NCI-H774 (cell line): ENCODE data around the gene LRMDA.
A peak's percentile ranks its signal among the peaks of the same experiment; 100 is the strongest.
"Not testable (repeated sequence)": the region's sequence is repeated elsewhere in the genome, so short reads cannot be mapped to it uniquely, and the experiment has no call there.

Experiments used
- DNase-seq: peaks from one replicate; lab custom pipeline; 2025; lab: John Stamatoyannopoulos, UW

Gene LRMDA

DNA sequence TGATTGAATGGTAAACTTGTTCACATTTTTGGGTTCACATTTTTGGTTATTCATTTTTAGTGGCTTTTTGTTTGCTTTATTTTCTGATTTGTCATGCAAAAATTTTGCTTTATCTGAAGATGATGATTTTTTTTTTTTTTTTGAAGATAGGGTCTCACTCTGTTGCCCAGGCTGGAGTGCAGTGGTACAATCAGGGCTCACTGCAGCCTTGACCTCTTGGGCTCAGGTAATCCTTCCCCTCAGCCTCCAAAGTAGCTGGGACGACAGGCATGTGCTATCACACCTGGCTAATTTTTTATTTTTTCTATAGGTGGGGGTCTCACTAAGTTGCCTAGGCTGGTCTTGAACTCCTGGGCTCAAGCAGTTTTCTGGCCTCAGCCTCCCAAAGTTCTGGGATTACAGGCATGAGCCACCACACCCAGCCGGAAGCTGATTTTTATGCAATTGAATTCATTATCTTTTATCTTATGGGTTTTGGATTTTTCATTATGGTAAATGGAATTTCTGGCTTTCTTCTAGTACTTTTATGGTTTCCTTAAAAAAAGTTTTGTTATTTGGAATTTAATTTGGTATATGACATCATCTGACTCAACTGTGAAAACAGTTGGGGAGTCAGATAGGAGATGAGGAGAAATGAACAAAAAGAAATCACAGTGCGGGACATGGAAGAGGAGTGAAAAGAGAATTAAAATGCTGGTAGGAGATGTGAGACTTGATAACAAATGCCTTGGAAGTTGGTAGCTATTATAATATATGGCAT, 158.7 kb downstream of the LRMDA start:
- DNase-seq: no peak

DNA sequence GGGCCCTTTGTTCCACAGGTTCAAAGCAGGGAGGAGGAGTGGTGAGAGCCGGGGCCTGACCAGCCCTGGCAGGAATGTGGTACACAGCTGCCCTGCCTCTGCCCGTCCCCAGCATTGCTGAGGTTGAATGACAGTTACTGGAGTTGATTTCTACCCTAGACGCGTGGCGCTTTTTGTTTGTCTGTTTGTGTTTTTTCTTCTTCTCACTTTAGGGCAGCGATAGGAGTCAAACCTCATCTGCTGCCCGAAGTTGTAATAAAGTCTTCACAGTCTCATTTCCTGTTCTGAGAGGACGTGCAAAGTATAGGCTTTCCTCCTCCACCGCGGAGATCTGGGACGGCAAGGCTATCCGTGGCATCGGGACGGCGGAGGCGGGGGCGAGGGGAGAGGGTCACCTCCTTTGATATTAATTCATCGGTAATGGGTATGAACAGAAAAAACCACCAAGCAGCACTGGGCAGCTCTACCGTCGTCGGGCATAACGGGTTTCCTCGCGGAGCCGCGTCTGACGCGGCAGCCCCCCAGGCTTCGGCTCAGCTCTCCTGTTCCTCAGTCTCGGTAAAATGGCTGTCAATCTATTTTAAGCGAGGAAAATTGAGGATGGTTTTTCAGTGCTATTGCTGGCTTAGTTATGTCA, 160.8 kb downstream of the LRMDA start:
- no peak for DNase-seq

DNA sequence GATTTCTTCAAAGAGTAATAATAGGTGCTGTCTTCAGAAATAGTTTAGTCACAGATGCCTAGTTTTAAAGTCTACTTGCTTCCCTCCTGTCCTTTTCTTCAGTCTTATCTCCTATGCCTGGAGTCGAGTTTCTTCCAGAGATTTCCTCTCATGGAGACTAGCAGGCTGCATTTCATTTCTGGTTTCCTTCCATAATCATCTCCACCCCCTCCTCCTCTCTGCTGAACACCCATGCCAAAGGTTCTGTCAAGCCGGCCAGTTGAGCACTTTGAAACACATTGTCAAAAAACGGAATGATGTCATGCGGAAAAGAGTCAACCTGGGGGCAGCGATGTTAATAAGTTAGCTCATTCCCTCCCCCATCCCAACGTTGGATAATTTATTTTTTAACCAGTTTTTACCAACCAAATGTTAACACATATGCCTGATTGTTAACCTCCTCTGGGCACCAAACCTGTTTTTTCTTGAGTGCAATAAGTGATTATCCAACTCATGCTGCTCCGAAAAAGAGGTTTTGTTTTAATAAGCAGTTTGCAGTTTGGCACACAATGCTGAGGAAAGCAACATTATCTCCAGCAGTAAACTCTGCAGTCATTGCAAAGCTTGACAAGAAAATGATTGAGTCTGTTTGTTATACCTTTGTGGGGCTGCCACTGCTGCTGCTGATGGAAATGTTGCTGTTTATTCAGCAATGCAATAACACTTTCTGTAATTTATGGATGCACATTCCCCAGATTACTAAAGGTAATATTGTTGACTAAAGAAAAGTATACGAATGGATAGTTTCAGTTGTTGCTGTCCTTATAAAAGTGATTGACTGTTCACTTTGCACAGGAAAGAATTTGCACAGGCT, 161.6 kb downstream of the LRMDA start:
- DNase-seq: peak; percentile 33

DNA sequence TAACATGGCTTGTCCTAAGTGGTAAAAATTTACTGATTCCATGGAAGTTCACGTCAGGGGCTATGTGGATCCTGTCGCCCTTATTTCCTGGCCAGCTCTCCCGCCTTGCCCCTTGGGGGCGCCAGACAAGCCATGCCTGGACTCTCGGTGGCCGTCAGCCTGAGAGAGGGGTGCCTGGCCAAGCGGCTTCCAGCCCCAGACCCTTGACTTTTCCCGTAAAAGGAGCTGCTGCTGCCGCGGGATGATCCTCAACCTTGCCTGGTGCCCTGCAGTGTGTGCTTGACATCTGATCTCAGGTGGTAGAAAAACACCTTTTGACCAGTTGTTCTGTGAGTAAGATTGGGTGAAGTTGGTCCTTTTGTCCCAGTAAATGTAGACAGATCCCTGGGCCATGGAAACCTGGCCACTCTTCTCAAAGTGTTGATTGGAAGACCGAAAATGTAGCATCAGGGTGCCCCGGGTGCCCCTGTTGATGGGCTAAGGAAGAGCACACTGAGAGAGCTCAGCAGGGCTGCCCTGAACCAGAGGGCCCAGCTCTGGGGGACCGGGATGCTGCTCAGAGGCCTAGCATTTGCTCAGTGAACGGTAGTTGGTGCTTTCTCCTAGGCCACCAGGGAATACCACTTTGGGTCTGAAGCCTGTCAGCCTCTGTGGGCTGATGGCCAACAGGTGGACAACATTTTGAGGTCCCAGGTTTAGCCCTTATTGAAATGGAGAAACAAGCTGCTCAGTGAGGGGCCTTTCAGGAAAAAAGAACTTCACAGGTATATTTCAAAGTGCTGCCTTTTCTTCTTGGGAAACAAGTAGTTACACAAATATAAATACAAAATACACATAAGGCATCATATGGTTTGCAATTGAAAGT, 162.5 kb downstream of the LRMDA start:
- no peak for DNase-seq

DNA sequence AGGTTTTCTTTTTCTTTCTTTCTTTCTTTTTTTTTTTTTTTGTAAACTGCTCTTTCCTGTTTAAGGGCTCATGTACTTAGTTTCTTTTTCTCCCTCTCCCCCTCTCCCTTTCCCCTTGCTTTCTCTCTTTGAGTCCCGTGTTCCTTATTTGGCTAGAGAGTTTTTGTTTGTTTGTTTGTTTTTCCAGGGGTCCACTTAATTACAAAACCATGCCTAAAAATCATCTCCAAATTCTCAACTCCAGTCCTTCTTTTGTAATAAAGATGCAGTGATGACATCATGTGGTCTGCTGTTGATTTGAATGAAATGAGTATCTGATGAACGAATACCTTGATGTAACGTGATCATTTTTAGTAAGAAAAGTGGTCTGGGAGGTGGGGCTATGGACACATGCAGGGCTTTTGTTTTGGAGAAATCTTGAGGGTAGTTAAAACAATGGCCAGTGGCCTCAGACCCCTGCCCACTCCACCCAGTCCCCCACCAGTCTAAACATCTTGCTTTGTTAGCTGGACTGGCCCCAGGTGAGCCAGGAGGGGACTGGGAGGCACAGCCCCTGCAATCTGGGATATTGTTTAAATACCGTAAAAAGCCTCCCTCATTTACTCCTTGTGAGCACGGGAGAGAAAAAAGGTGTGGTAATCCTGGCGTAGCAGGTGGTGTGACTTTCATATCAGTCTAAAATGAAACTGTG, 165.7 kb downstream of the LRMDA start:
- DNase-seq: no peak

DNA sequence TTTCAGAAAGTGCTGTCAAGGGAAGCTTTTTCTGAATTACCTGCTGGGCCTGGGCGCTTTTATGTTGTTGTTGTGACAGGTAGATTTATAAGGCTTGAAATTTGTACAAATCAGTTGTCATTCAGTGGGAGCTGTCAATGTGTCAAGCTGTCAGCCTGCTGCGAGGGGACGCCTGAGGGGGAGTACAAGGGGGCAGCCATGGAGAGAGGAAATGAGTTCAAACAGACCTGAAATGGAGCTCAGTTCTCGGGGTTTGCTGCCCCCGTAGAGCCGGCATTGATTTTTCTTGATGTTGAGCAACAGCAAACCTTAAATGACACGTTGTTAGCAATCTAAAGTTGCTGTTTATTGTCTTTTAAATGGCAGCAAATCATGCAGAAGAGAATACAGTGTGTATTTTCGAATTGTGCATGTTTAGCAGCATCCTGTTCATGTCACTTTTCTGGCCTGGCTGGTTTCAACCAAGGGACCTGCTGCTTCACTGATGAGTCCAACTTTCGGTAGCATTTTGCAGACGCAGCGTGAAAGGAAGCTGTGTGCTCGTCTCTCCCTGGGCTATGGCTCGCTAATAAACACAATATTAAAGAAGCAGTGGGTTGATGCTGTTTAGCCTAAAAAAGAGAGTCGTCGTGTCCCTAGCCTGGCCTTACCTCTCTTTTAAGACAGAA, 166.5 kb downstream of the LRMDA start:
- no peak for DNase-seq

DNA sequence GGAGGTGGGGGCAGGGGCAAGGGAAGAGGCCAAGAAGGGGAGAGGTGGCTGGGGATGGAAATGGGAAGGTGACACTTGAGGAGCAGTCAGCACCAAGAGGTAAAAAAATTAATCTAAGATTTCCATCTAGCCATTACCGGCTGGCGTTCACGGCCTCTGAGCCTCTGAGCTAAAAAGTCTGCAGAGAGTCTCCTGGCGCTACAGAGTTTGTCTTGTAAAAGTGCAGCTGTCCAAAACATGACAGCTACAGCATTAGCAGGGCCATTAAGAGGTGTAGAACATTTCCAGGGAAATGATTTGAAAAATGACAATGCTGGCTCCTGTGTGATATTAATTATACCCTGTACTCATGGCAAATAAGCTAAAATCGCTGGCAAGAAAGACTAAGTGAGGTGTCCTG, 167.6 kb downstream of the LRMDA start:
- no peak for DNase-seq

DNA sequence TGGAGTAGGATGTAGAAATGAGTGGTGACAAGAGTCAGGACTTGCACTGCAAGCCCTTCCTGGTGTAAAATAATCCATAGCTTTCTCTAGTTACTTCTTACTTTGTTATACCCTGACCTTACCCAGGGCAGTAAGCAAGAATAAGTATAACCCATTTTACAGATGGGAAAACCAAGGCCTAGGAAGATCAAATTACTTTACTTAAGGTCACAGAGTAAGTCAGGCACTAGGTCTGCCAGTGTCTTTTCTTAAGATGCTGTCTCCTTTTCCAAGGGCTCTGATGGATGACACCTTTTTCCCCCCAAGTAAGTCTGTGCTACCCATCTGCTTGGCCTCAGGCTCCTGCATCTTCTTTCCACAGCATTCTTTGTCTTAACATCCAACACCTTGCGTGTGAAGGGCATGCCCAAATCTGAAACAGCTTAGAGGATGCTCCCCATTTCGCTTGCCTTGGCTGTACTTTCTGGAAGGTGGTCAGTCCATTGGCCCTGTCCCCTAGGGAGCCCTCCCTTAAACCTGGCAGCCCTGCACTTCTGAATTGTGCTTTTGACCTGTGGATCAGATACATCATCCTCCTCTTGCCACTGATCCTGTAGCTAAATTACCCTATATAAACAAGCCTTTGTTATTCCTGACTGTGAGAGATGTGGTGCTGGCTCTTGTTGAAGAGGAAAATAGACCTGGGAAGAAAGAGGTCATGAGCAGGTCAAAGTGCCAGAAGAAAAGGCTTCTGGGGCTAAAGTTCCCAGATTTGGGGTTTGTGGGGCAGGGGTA, 168.6 kb downstream of the LRMDA start:
- DNase-seq: peak; percentile 29

DNA sequence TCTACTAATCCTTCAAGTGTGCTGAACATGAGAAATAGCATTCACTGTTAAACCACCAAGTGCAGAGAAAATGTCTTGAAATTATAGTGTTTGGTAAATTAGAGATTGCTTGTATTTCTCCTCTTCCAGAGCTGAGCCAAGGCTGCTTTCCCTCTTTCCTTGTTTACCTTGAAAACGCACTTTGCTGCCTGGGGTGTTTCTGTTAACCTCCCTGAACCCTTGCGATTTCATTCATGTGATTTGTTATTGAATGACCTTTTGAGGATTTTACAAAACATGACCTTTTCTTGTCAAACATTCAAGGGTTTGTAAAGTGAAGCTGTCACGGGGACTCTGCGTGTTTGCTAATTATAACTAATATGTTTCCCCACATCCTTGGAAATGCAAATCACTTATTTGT, 169.4 kb downstream of the LRMDA start:
- no peak for DNase-seq

DNA sequence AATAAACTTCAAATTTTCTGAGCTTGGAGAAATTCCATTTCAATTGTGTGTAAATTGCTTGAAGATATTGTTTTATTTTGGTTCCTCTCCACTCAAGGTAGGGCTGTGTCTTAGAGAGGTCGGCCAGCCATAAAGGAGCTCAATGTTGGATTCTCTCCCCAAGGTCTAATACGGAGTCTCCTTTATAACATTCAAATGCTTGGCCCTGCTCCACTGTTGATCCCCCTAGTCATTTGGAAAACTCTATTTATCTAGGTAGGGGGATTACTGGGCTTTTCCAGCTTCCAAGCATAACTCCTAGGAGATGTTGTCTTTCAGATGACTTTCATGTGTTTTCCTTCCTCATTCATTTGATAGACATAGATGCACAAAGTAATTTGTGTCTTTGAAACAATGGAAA, 170.9 kb downstream of the LRMDA start:
- DNase-seq: no peak

DNA sequence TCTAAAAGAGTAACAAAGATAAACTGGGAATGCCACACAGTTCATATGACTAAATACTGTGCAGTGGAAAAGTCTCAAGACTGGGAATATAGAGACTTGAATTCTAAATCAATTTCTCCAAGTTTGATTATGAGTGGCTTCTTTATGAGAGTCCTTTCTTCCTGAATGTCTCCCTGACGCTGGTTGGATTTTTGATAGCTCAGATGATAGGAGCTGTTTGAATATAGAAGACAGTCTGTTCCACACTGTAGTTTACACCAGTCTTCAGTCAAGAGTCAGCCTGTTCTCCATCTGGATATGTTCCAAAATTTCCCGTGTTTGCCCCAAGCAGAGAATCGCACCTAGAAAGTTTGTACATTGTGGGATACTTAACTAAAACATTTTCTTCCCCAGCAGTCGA, 173.7 kb downstream of the LRMDA start:
- DNase-seq: no peak

DNA sequence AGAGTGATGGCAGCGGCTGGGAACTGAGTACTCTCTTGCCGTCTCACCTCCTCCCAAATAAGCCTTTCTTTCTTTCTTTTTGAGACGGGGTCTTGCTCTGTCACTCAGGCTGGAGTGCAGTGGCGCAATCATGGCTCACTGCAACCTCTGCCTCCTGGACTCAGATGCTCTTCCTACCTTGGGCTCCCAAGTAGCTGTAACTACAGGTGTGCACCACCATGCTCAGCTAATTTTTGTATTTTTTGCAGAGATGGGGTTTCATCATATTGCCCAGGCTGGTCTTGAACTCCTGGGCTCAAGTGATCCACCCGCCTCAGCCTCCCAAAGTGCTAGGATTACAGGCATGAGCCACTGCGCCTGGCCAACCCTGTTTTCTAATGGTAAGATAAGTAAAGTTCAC, 174.4 kb downstream of the LRMDA start:
- not testable (repeated sequence) for DNase-seq

DNA sequence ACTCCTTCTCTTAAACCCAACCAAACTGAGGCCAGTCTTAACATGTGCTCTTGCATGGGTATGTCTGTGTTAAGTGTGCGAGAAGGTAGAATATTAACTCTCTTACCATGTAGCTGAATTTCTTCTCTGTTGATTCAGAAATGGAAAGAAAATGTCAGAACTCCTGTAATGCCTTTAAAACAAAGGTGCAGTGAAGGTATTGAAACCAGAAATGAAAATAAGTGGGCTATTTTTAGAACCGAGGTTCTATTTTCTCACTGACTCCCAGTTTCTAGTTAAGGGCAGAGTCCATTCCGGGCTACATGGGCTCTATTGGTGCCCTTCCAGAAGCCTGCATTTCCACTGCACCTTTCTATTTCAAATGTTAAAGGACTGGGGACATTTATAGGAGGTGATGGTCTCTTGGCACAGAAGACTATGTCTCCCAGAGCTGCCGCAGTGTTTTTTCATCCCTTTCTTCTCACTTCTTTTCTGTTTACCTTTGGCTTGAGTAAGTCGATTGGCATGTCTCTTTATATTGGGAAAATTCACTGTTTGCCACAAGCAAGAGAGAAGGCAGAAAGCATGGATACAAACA, 174.9 kb downstream of the LRMDA start:
- no peak for DNase-seq

DNA sequence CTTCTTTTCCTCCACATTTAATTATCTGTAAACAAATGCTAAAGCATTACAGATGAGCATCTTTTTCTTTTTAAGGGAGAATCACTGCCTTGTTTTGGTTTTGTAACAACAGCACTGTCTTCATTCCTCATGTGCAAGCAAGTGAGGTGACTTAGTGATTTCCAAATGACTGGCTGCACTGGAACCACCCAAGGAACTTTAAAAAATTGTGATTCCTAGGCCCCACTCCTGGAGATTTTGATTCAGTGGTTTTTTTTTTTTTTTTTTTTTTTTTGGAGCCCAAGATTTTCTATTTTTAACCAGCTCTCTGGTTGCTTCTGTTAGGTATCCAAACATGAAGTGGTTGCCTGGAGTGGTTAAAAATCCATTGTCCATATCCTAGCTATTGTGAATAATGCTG, 176.2 kb downstream of the LRMDA start:
- no peak for DNase-seq

DNA sequence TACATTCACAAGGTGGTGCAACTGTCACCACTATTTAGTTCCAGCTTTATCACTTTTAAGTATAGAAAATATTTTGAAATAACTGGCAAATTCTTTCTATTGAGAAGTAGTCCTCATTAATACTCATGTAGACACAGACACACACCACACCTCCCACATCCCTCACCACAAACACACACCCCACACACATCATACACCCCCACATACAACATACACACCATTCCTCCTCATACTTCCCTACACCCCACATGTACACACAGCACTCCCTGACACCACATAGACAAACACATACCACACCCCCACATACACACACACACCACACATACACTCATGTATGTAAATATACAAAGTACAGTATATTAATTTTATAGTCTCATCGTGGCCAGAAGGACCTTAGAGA, 178.8 kb downstream of the LRMDA start:
- no peak for DNase-seq

DNA sequence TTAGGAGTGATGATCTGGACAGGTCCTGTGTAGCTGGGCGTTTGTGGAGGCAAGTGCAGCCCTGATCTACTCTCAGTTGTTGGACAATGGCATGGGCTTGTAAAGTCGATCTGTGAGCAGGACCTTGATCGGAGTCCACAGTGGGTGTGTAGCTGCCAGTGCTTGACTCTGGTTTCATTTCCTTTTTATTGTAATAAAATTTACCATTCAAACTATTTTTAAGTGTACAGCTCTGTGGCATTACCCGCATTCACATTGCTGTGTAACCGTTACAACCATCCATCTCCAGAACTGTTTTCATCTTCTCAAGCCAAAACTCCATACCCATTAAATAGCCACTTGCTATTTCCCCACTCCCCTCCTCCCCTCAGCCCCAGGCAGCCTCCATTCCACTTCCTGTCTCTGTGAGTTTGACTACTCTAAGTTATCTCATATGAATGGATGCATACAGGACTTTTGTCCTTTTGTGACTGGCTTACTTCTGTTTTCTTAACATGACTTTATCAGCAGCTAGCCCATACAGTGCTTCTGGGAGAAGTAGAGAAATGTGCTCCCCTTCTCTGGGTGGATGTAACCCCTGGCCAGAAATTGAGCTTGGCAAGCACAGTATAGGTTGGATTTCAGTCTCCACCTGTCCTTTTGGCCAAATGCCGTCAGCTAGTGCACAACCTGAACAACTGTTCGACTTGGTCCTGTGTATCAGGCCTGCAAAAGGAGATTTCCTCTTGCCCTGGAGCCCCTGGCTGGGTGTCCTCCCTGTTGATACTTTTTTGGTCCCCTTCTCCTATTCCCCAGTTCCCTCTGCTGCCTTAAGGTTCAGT, 180.0 kb downstream of the LRMDA start:
- no peak for DNase-seq

DNA sequence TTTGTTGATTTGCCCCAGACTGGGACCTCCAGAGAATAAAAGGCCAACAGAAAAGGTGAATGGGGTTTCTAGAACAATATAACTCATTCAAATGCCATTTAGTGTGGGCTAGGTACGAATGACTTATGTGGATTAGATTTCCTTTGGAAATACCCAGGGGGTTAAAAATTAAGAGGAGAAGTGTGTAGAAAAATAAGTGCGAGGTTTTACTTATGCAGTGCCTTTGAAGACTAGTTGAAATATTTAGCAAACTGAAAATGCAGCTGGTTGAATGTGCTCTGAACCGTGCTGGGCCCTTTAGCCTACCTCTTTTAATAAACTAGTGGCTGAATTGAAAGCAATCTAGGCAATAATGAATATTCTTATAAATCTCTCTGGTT, 180.6 kb downstream of the LRMDA start:
- DNase-seq: no peak

DNA sequence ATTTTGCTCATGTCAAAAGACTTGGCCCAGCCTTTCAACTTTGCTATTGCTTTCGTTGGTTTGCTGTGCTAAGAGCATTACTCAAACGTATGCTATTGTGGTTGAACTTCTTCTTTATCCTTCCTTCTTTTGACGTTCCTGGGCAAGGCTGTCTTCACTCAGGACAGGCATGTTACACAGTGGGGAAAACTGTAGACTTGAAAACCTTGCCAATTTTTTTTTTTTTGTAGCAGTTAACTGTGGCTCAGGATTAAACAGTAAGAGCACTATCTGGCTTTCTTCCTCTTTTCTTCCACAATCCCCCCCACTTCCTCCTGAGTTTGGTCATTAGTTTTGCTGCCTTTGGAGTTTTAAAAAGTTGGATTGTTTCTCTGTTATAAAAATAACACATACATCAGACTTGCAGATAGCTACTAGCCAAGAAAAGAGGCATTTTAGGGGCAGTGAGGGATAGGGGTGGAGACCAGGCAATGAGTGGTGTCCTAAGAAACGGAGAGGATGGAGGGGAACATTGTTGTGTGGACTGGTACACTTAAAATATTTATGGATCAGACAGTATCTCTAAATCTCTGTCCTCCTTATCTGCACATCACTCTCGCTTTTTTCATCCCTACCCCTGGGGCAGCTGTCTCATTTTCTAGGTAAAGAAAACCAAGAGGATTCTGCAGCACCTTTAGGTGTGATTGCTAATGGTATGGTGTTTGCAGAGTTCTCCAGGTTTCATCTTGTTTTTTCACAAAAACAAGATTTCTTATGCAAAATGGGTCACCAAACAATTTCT, 181.7 kb downstream of the LRMDA start:
- no peak for DNase-seq
